HEK293 (cell line): ENCODE data around the gene MADCAM1.

Source experiments
- FEZF1 ChIP-seq: fragments of 450-650 bp; formaldehyde crosslinking; IDR thresholded peaks from 2 replicates; pipeline ENCODE4 v1.5.1; 2016; ENCODE audit warnings: missing biosample characterization, missing genetic modification characterization
- GLIS1 ChIP-seq: fragments of 450-650 bp; formaldehyde crosslinking; IDR thresholded peaks from 2 replicates; pipeline ENCODE4 v1.5.1; 2016; ENCODE audit warnings: missing biosample characterization, missing genetic modification characterization
- HOXC10 ChIP-seq: sonication (generic); formaldehyde crosslinking; IDR thresholded peaks from 2 replicates; pipeline ENCODE4 v1.8.1; 2023; ENCODE audit warnings: mild to moderate bottlenecking, missing genetic modification reagents
- RBAK ChIP-seq: fragments of 450-650 bp; formaldehyde crosslinking; IDR thresholded peaks from 2 replicates; pipeline ENCODE4 v1.5.1; 2016; ENCODE audit warnings: missing biosample characterization, missing genetic modification characterization
- TCF7L2 ChIP-seq: IDR thresholded peaks from 2 replicates; pipeline ENCODE4 v1.6.1; 2011; ENCODE audit warnings: low read depth, mild to moderate bottlenecking, inconsistent platforms, low read length, moderate library complexity, borderline replicate concordance
- YY2 ChIP-seq: fragments of 450-650 bp; formaldehyde crosslinking; IDR thresholded peaks from 2 replicates; pipeline ENCODE4 v1.5.1; 2016; ENCODE audit warnings: missing biosample characterization, missing genetic modification characterization
- ZBTB26 ChIP-seq: fragments of 450-650 bp; formaldehyde crosslinking; optimal IDR thresholded peaks from 2 replicates; pipeline ENCODE3; 2016; ENCODE audit warnings: missing biosample characterization, mild to moderate bottlenecking, missing genetic modification characterization
- ZNF121 ChIP-seq: fragments of 450-650 bp; formaldehyde crosslinking; IDR thresholded peaks from 2 replicates; pipeline ENCODE4 v1.5.1; 2016; ENCODE audit warnings: missing biosample characterization, missing genetic modification characterization
- ZNF155 ChIP-seq: fragments of 450-650 bp; formaldehyde crosslinking; IDR thresholded peaks from 2 replicates; pipeline ENCODE4 v1.5.1; 2016; ENCODE audit warnings: missing biosample characterization, missing genetic modification characterization
- ZNF169 ChIP-seq: fragments of 450-650 bp; formaldehyde crosslinking; IDR thresholded peaks from 2 replicates; pipeline ENCODE4 v1.5.1; 2016; ENCODE audit warnings: missing biosample characterization, missing genetic modification characterization
- ZNF184 ChIP-seq: fragments of 450-650 bp; IDR thresholded peaks from 2 replicates; pipeline ENCODE4 v1.5.1; 2018; ENCODE audit warnings: missing biosample characterization, mild to moderate bottlenecking, missing genetic modification characterization
- ZNF202 ChIP-seq: fragments of 450-650 bp; formaldehyde crosslinking; IDR thresholded peaks from 2 replicates; pipeline ENCODE4 v1.5.1; 2016; ENCODE audit warnings: missing biosample characterization, missing genetic modification characterization, borderline replicate concordance
- ZNF223 ChIP-seq: fragments of 450-650 bp; formaldehyde crosslinking; IDR thresholded peaks from 2 replicates; pipeline ENCODE4 v1.5.1; 2016; ENCODE audit warnings: missing biosample characterization, missing genetic modification characterization
- ZNF248 ChIP-seq: fragments of 450-650 bp; formaldehyde crosslinking; IDR thresholded peaks from 2 replicates; pipeline ENCODE4 v1.5.1; 2017; ENCODE audit warnings: missing biosample characterization, missing genetic modification characterization
- ZNF311 ChIP-seq: fragments of 450-650 bp; formaldehyde crosslinking; IDR thresholded peaks from 2 replicates; pipeline ENCODE4 v1.5.1; 2017; ENCODE audit warnings: missing biosample characterization, missing genetic modification characterization, borderline replicate concordance
- ZNF350 ChIP-seq: fragments of 450-650 bp; formaldehyde crosslinking; IDR thresholded peaks from 2 replicates; pipeline ENCODE4 v1.5.0; 2017; ENCODE audit warnings: missing biosample characterization, mild to moderate bottlenecking, missing genetic modification characterization
- ZNF354C ChIP-seq: fragments of 450-650 bp; formaldehyde crosslinking; IDR thresholded peaks from 2 replicates; pipeline ENCODE4 v1.5.1; 2016; ENCODE audit warnings: missing biosample characterization, missing genetic modification characterization, low read depth, borderline replicate concordance
- ZNF366 ChIP-seq: fragments of 450-650 bp; formaldehyde crosslinking; conservative IDR thresholded peaks from 2 replicates; pipeline ENCODE4 v1.5.1; 2016; ENCODE audit warnings: missing biosample characterization, missing genetic modification characterization
- ZNF513 ChIP-seq: fragments of 450-650 bp; IDR thresholded peaks from 2 replicates; pipeline ENCODE4 v1.5.1; 2018; ENCODE audit warnings: missing biosample characterization, missing genetic modification characterization
- ZNF514 ChIP-seq: fragments of 450-650 bp; formaldehyde crosslinking; IDR thresholded peaks from 2 replicates; pipeline ENCODE4 v1.5.1; 2016; ENCODE audit warnings: missing biosample characterization, missing genetic modification characterization
- ZNF518A ChIP-seq: fragments of 450-650 bp; formaldehyde crosslinking; conservative IDR thresholded peaks from 2 replicates; pipeline ENCODE4 v1.5.1; 2016; ENCODE audit warnings: low read depth, missing biosample characterization, missing genetic modification characterization
- ZNF558 ChIP-seq: fragments of 450-650 bp; formaldehyde crosslinking; IDR thresholded peaks from 2 replicates; pipeline ENCODE4 v1.5.1; 2016; ENCODE audit warnings: missing biosample characterization, missing genetic modification characterization
- ZNF571 ChIP-seq: fragments of 450-650 bp; formaldehyde crosslinking; IDR thresholded peaks from 2 replicates; pipeline ENCODE4 v1.5.0; 2017; ENCODE audit warnings: missing biosample characterization, missing genetic modification characterization
- ZNF654 ChIP-seq: fragments of 450-650 bp; formaldehyde crosslinking; IDR thresholded peaks from 2 replicates; pipeline ENCODE4 v1.5.1; 2016; ENCODE audit warnings: low read depth, missing biosample characterization, missing genetic modification characterization
- ZNF701 ChIP-seq: fragments of 450-650 bp; formaldehyde crosslinking; IDR thresholded peaks from 2 replicates; pipeline ENCODE4 v1.5.1; 2016; ENCODE audit warnings: missing biosample characterization, missing genetic modification characterization
- TF ChIP-seq, protein P1 (sequence below): fragments of 450-650 bp; formaldehyde crosslinking; IDR thresholded peaks from 2 replicates; pipeline ENCODE4 v1.5.1; 2016; ENCODE audit warnings: missing biosample characterization, missing genetic modification characterization
- TF ChIP-seq, protein P2 (sequence below): fragments of 450-650 bp; formaldehyde crosslinking; IDR thresholded peaks from 2 replicates; pipeline ENCODE4 v1.5.0; 2017; ENCODE audit warnings: missing biosample characterization, missing genetic modification characterization, borderline replicate concordance

Gene MADCAM1

DNA sequence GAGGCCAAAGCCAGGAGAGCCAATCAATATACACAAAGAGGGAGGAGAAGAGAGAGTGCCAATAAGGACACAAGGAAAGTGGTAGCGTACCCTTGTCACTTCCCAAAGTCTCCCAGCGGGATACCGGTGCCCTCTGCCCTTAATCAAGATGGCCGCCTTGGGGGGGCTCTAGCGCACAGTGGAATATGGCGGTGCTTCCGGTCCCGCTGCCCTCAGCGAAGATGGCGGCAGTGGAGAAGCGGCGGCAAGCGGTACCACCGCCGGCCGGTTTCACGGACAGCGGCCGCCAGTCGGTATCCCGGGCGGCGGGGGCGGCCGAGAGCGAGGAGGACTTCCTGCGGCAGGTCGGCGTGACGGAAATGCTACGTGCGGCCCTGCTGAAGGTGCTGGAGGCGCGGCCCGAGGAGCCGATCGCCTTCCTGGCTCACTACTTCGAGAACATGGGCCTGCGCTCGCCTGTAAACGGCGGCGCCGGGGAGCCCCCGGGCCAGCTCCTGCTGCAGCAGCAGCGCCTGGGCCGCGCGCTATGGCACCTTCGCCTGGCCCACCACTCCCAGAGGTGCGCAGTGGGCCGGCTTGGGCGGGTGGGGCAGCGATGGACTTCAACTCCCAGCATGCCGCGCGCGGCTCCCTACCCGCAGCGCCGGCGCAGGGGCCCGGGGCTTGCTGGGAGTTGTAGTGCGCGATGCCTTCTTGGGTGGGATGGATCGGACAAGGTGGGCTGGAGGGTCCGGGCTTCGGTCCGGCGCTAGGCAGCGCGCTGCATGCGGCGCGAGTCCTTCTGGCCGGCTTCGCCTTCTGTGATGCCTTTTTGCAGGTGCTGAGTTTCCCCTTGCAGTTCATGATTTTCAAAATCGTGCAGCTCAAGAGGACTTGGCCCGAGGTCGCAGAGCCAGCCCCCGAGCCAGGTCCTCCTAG lies 11.3 kb downstream of the MADCAM1 start, which contains the start of gene TPGS1 (continued):
- TF ChIP-seq ZNF518A (peak; percentile 46; the same call in 1 of the 2 replicates), YY2 (tag by site-specific recombination) (peak; percentile 98), ZNF514 (tag by site-specific recombination) (no peak), TCF7L2 (no peak), ZNF202 (tag by site-specific recombination) (no peak), ZNF366 (tag by site-specific recombination) (no peak), ZNF121 (tag by site-specific recombination) (no peak), FEZF1 (tag by site-specific recombination) (peak; percentile 83), ZNF169 (tag by site-specific recombination) (no peak), ZBTB26 (peak; percentile 32), ZNF513 (tag by site-specific recombination) (no peak), RBAK (tag by site-specific recombination) (no peak), ZNF248 (tag by site-specific recombination) (no peak), ZNF354C (no peak), ZNF350 (tag by site-specific recombination) (no peak), ZNF558 (tag by site-specific recombination) (no peak), ZNF223 (tag by site-specific recombination) (no peak), GLIS1 (tag by site-specific recombination) (no peak), ZNF155 (tag by site-specific recombination) (no peak), ZNF654 (tag by site-specific recombination) (no peak), ZNF311 (tag by site-specific recombination) (no peak), HOXC10 (CRISPR knock-in tag) (no peak; the same call in 1 of the 2 replicates), ZNF571 (no peak), ZNF701 (tag by site-specific recombination) (no peak), ZNF184 (tag by site-specific recombination) (no peak)
- TF ChIP-seq, protein P1, sequence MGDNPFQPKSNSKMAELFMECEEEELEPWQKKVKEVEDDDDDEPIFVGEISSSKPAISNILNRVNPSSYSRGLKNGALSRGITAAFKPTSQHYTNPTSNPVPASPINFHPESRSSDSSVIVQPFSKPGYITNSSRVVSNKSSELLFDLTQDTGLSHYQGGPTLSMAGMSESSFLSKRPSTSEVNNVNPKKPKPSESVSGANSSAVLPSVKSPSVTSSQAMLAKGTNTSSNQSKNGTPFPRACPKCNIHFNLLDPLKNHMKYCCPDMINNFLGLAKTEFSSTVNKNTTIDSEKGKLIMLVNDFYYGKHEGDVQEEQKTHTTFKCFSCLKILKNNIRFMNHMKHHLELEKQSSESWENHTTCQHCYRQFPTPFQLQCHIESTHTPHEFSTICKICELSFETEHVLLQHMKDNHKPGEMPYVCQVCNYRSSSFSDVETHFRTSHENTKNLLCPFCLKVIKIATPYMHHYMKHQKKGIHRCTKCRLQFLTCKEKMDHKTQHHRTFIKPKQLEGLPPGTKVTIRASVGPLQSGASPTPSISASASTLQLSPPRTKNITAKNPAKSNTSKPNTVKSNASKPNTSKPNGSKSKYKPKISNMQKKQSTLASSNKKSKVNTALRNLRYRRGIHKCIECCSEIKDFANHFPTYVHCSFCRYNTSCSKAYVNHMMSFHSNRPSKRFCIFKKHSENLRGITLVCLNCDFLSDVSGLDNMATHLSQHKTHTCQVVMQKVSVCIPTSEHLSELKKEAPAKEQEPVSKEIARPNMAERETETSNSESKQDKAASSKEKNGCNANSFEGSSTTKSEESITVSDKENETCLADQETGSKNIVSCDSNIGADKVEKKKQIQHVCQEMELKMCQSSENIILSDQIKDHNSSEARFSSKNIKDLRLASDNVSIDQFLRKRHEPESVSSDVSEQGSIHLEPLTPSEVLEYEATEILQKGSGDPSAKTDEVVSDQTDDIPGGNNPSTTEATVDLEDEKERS (tag by site-specific recombination), result no peak
- TF ChIP-seq, protein P2, sequence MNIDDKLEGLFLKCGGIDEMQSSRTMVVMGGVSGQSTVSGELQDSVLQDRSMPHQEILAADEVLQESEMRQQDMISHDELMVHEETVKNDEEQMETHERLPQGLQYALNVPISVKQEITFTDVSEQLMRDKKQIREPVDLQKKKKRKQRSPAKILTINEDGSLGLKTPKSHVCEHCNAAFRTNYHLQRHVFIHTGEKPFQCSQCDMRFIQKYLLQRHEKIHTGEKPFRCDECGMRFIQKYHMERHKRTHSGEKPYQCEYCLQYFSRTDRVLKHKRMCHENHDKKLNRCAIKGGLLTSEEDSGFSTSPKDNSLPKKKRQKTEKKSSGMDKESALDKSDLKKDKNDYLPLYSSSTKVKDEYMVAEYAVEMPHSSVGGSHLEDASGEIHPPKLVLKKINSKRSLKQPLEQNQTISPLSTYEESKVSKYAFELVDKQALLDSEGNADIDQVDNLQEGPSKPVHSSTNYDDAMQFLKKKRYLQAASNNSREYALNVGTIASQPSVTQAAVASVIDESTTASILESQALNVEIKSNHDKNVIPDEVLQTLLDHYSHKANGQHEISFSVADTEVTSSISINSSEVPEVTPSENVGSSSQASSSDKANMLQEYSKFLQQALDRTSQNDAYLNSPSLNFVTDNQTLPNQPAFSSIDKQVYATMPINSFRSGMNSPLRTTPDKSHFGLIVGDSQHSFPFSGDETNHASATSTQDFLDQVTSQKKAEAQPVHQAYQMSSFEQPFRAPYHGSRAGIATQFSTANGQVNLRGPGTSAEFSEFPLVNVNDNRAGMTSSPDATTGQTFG, result no peak
